GM18526 (cell line): ENCODE data around the gene OTOS.

Experiments
- POLR2A ChIP-seq: IDR thresholded peaks from 3 replicates; pipeline ENCODE4 v1.6.1; 2011; ENCODE audit not compliant: insufficient read length; ENCODE audit errors: extremely low read depth

Gene OTOS

GRCh38 chr2:240170883-240171282 is 30.4 kb upstream of the OTOS start:
- no peak for TF ChIP-seq POLR2A

GRCh38 chr2:240170354-240170735 is 29.9 kb upstream of the OTOS start:
- no peak for TF ChIP-seq POLR2A

GRCh38 chr2:240169486-240170353 is 29.3 kb upstream of the OTOS start:
- no peak for TF ChIP-seq POLR2A

GRCh38 chr2:240168546-240169361 is 28.3 kb upstream of the OTOS start:
- no peak for TF ChIP-seq POLR2A

- no peak for TF ChIP-seq POLR2A
Measured at GRCh38 chr2:240168041-240168440, 27.6 kb upstream of the OTOS start.

- no peak for TF ChIP-seq POLR2A
Measured at GRCh38 chr2:240167588-240167880, 27.1 kb upstream of the OTOS start.

GRCh38 chr2:240166761-240167587 is 26.5 kb upstream of the OTOS start:
- TF ChIP-seq POLR2A = no peak

GRCh38 chr2:240166191-240166590 is 25.7 kb upstream of the OTOS start:
- no peak for TF ChIP-seq POLR2A

- no peak for TF ChIP-seq POLR2A
Measured at GRCh38 chr2:240165661-240166060, 25.2 kb upstream of the OTOS start.

GRCh38 chr2:240165034-240165433 is 24.6 kb upstream of the OTOS start:
- no peak for TF ChIP-seq POLR2A

- no peak for TF ChIP-seq POLR2A
Measured at GRCh38 chr2:240164586-240164985, 24.1 kb upstream of the OTOS start.

GRCh38 chr2:240163844-240164574 is 23.6 kb upstream of the OTOS start:
- no peak for TF ChIP-seq POLR2A

GRCh38 chr2:240162939-240163714 is 22.7 kb upstream of the OTOS start:
- no peak for TF ChIP-seq POLR2A

- TF ChIP-seq POLR2A = no peak
Measured at GRCh38 chr2:240162531-240162930, 22.1 kb upstream of the OTOS start.
